CD4-positive, alpha-beta T cell (primary cell): Measurements from ENCODE around the gene FOXD2. TPM values are rescaled to one million over a fixed set of nuclear protein-coding genes. Genes with fewer than 3 reads are reported as not detected.

Experiments used
- ATAC-seq: fragments of 200-7000 bp; cut with Tn5 transposase; one replicate; pipeline ENCODE4 v1.10.0; 2022; ENCODE audit warnings: mild to moderate bottlenecking; ENCODE audit not compliant: poor library complexity
- CTCF ChIA-PET: fragments of 350-600 bp; sonication (Branson Sonifier 250); formaldehyde crosslinking; loops from one replicate; lab custom pipeline; 2021; ENCODE audit warnings: antibody characterized with exemption, inconsistent platforms; lab: Charles Lee
- POLR2A ChIA-PET: fragments of 350-600 bp; sonication (Branson Sonifier 250); formaldehyde crosslinking; loops from one replicate; lab custom pipeline; 2021; ENCODE audit warnings: antibody characterized with exemption, inconsistent platforms; lab: Charles Lee
- DNase-seq, 14 experiments: peaks; one replicate each; pipeline ENCODE4 v3.0.0-alpha.2; 2013 to 2020; ENCODE audit warnings: mixed read lengths in 2 of 14
- H3K27ac ChIP-seq, 2 donors: one replicate each; pipeline versions ENCODE4 v1.5.1 to v1.7.0; 2013; ENCODE audit warnings: low read length in 2 of 2, low read depth in 1 of 2, mild to moderate bottlenecking in 1 of 2
- H3K27me3 ChIP-seq, 2 experiments: 1 replicate in 1 of 2; 2 replicates in 1 of 2; pipeline versions ENCODE4 v1.6.1 to v1.7.0; 2013; ENCODE audit warnings: low read length in 2 of 2, control low read depth in 1 of 2, mild to moderate bottlenecking in 1 of 2, moderate library complexity in 1 of 2; ENCODE audit not compliant: insufficient read depth in 2 of 2, control insufficient read depth in 1 of 2
- H3K36me3 ChIP-seq: one replicate; pipeline ENCODE4 v1.6.1; 2013; ENCODE audit warnings: low read length, control low read depth; ENCODE audit not compliant: insufficient read depth
- H3K4me1 ChIP-seq: one replicate; pipeline ENCODE4 v1.6.1; 2013; ENCODE audit warnings: low read length, control low read depth; ENCODE audit not compliant: insufficient read depth
- H3K4me3 ChIP-seq: one replicate; pipeline ENCODE4 v1.5.1; 2013; ENCODE audit warnings: mild to moderate bottlenecking, low read length, moderate library complexity
- H3K9me3 ChIP-seq, 2 experiments: 1 replicate in 1 of 2; 2 replicates in 1 of 2; pipeline versions ENCODE4 v1.6.1 to v1.7.0; 2013; ENCODE audit warnings: low read length in 2 of 2, mild to moderate bottlenecking in 2 of 2, control low read depth in 1 of 2, moderate library complexity in 1 of 2; ENCODE audit not compliant: control insufficient read depth in 1 of 2, insufficient read depth in 1 of 2
- H3K27ac Mint-ChIP-seq: one replicate; pipeline ENCODE4 v1.8.0; 2020; ENCODE audit warnings: mixed read lengths
- H3K27me3 Mint-ChIP-seq: one replicate; pipeline ENCODE4 v1.8.0; 2021; ENCODE audit warnings: mixed read lengths
- H3K36me3 Mint-ChIP-seq: one replicate; pipeline ENCODE4 v1.8.0; 2021; ENCODE audit warnings: low read depth, mixed read lengths
- H3K4me1 Mint-ChIP-seq: one replicate; pipeline ENCODE4 v1.8.0; 2021; ENCODE audit warnings: low read depth, mixed read lengths
- H3K4me3 Mint-ChIP-seq: one replicate; pipeline ENCODE4 v1.8.0; 2020; ENCODE audit warnings: mild to moderate bottlenecking, mixed read lengths
- H3K9me3 Mint-ChIP-seq: one replicate; pipeline ENCODE4 v1.8.0; 2020; ENCODE audit warnings: mixed read lengths
- intact Hi-C, 2 experiments: fragments of 100-400 bp; cut with DNase I in 1 of 2; cut with micrococcal nuclease in 1 of 2; formaldehyde crosslinking; loops; one replicate each; pipeline versions ENCODE4 v1.15.1 to v1.9.0; 2023 to 2025; cut with DNase I, micrococcal nuclease
- total RNA-seq, 174 experiments: library from RNA in 2 of 174; stranded (reverse) in 2 of 174; gene quantifications; one replicate each; pipeline ENCODE4 v1.2.3 and lab custom pipeline; 2021 to 2026
- TF ChIP-seq, protein P1 (sequence below): fragments of 200-600 bp; IDR thresholded peaks from one replicate; pipeline ENCODE4 v1.8.0; 2022; ENCODE audit warnings: antibody characterized with exemption, mild to moderate bottlenecking

The FOXD2 gene
- total RNA-seq, 2 experiments from 2014 or later, result 0.22 to 0.34 TPM

GRCh38 chr1:47431534-47431933 is 6.3 kb upstream of the FOXD2 start:
- intact Hi-C loops, result loop anchor here (5.0 to 10.0 kb wide), 3 partner anchors 99 to 707 kb away; partner anchors contain the start of genes CMPK1 (in 1 of the 2) and STIL (in 1 of the 2)

DNA sequence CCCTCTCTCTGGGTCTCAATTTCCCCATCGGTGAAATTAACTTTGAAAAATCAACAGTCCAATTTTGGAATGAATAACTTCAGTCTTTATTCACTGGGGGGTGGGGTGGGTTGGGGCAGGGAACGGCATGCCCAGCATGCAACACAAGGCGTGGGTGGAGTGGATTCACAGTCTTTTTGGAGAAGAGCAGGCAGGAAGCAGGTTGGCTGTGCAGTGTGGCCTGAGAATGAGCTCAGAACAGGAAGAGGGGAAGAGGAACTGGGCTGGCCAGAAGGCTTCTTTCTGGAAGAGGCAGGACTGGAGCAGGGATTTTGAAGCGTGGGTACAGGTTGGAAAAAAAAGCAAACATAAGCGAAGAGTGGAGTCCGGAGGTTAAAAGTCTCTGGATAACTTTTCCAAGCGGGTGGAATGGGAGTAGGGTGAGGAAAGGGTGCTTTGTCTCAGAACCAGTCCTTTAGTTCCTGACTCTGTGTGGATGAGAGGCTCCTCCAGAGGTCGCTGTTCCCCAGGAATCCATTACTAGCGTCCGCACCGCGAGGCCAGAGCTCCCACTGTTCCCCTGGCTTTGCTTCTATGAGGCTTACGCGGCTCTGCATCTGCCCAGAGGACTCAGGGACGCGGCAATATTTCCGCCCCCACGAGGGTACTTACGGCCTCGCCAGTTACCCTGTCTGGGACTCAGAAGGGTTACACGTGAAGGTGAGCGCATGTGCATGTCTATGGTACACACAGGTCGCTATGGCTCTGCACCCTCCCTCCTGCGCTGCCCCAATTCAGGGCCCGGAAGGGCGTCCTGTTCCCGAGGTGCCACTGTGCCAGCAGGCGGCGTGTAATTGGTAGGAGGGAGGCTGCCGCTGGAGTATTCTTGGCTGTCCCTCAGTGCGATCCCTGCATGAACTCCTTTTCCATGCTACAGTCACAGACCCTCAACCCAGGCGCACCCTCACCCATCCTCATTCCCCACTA is 5.5 kb upstream of the FOXD2 start:
- intact Hi-C loops, result loop anchor here (1.0 to 10.0 kb wide), 5 partner anchors 100 to 708 kb away; partner anchors contain the start of genes CMPK1 (in 1 of the 2) and STIL (in 1 of the 2)
- peaks cover 45% of the 10 kb centered on the region for H3K4me1 Mint-ChIP-seq
- H3K27me3 Mint-ChIP-seq, result peaks cover 75% of the 10 kb centered on the region
- H3K4me1 ChIP-seq, result peaks cover 45% of the 10 kb centered on the region
- DNase-seq (peak in 13 of 14 experiments; percentile 42 to 81 (median 54)), ATAC-seq (peak; percentile 51)
- H3K36me3 Mint-ChIP-seq, result no peaks in the 10 kb centered on the region
- no peaks in the 10 kb centered on the region for H3K9me3 Mint-ChIP-seq
- H3K36me3 ChIP-seq, result no peaks in the 10 kb centered on the region
- ChIA-PET POLR2A (no interaction called here), CTCF (interaction anchor here (0.8 to 1.3 kb wide), 4 partner anchors 14 to 293 kb away, joined by 3 to 7 read pairs (median 4); no protein-coding TSS in a partner anchor)
- peaks cover 24 to 34% of the 10 kb centered on the region in 2 experiments for H3K27me3 ChIP-seq
- no peak overlapping the region for H3K27ac ChIP-seq
- no peak overlapping the region for H3K27ac Mint-ChIP-seq
- H3K4me3 ChIP-seq, result peak overlapping the region; percentile 38
- TF ChIP-seq, protein P1, sequence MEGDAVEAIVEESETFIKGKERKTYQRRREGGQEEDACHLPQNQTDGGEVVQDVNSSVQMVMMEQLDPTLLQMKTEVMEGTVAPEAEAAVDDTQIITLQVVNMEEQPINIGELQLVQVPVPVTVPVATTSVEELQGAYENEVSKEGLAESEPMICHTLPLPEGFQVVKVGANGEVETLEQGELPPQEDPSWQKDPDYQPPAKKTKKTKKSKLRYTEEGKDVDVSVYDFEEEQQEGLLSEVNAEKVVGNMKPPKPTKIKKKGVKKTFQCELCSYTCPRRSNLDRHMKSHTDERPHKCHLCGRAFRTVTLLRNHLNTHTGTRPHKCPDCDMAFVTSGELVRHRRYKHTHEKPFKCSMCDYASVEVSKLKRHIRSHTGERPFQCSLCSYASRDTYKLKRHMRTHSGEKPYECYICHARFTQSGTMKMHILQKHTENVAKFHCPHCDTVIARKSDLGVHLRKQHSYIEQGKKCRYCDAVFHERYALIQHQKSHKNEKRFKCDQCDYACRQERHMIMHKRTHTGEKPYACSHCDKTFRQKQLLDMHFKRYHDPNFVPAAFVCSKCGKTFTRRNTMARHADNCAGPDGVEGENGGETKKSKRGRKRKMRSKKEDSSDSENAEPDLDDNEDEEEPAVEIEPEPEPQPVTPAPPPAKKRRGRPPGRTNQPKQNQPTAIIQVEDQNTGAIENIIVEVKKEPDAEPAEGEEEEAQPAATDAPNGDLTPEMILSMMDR, result peak; percentile 69
- H3K4me3 Mint-ChIP-seq, result peak overlapping the region; percentile 84
- H3K9me3 ChIP-seq, result peaks cover 0 to 19% of the 10 kb centered on the region in 2 experiments

More at GRCh38 chr1:47431534-47431933, 6.3 kb upstream of the FOXD2 start:
- Histone ChIP-seq H3K4me3 (no peak overlapping the region), H3K9me3 (peaks cover 0 to 19% of the 10 kb centered on the region in 2 experiments), H3K27ac (no peak overlapping the region), H3K27me3 (peaks cover 24 to 34% of the 10 kb centered on the region in 2 experiments), H3K4me1 (peaks cover 40% of the 10 kb centered on the region), H3K36me3 (no peaks in the 10 kb centered on the region)
- TF ChIP-seq, protein P1, result no peak
- peaks cover 40% of the 10 kb centered on the region for H3K4me1 Mint-ChIP-seq
- no peak overlapping the region for H3K27ac Mint-ChIP-seq
- ATAC-seq, result no peak
- no peaks in the 10 kb centered on the region for H3K36me3 Mint-ChIP-seq
- peaks cover 75% of the 10 kb centered on the region for H3K27me3 Mint-ChIP-seq
- CTCF ChIA-PET, result no interaction called here
- H3K4me3 Mint-ChIP-seq, result no peak overlapping the region
- no peaks in the 10 kb centered on the region for H3K9me3 Mint-ChIP-seq
- no peak for DNase-seq
- POLR2A ChIA-PET, result no interaction called here

DNA sequence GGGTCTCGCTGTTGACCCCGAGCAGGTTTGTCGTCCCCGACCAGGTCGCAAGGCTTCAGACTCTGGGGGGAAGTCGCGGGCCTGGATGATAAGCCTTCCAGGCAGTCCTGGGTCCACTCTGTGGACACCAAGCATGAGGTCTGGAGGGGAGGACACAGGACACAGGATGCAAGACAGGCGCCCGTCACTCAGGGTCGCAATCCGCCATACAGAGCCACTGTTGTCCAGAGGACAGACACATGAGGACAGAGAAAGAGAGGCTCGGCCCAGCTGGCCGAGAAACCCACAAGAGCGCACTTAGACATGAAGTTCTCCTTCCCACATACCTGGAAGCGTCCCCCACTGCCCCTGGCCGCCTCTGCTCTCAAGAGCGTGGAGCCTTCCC is 4.8 kb upstream of the FOXD2 start:
- DNase-seq (no peak), ATAC-seq (no peak)
- Mint-ChIP-seq H3K27me3 (peaks cover 71% of the 10 kb centered on the region), H3K36me3 (no peaks in the 10 kb centered on the region), H3K27ac (no peak overlapping the region), H3K4me3 (peak overlapping the region; percentile 84), H3K9me3 (no peaks in the 10 kb centered on the region), H3K4me1 (peaks cover 45% of the 10 kb centered on the region)
- peaks cover 45% of the 10 kb centered on the region for H3K4me1 ChIP-seq
- TF ChIP-seq, protein P1, result no peak
- no peak overlapping the region for H3K27ac ChIP-seq
- H3K9me3 ChIP-seq, result peaks cover 0 to 19% of the 10 kb centered on the region in 2 experiments
- no peaks in the 10 kb centered on the region for H3K36me3 ChIP-seq
- peaks cover 24 to 34% of the 10 kb centered on the region in 2 experiments for H3K27me3 ChIP-seq
- peak overlapping the region; percentile 38 for H3K4me3 ChIP-seq
- intact Hi-C loops, result loop anchor here (2.0 to 10.0 kb wide), 4 partner anchors 101 to 708 kb away; partner anchors contain the start of genes CMPK1 (in 1 of the 2) and STIL (in 1 of the 2)
- ChIA-PET CTCF (interaction anchor here (0.8 to 1.3 kb wide), 4 partner anchors 15 to 293 kb away, joined by 3 to 7 read pairs (median 4); no protein-coding TSS in a partner anchor), POLR2A (no interaction called here)
